ENCODE results near the gene RAP2A.

DNA sequence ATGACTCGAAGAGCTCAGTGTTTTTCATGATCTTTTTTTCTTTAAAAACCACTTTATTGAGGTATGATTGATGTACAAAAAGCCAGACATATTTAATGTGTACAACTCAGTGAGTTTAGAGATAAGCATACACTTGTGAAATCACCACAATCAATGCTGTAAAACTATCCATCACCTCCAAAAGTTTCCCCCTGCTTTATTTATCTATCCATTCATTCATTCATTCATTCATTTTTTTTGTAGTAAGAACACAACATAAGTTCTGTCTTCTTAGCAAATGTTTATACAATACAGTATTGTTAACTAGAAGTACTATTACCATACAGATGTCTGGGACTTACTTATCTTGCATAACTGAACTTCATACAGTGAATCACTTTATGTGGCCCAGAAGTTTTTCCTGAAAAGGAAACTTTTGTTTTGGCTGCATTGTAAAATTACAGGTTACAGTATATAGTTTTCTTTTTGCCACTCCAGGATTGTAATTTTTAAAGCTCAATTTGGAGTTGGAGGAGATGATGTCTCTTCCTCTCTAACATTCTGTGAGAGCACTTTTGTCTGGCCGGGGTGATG, 6.7 kb downstream of the RAP2A start:
- TF ChIP-seq, protein P1, sequence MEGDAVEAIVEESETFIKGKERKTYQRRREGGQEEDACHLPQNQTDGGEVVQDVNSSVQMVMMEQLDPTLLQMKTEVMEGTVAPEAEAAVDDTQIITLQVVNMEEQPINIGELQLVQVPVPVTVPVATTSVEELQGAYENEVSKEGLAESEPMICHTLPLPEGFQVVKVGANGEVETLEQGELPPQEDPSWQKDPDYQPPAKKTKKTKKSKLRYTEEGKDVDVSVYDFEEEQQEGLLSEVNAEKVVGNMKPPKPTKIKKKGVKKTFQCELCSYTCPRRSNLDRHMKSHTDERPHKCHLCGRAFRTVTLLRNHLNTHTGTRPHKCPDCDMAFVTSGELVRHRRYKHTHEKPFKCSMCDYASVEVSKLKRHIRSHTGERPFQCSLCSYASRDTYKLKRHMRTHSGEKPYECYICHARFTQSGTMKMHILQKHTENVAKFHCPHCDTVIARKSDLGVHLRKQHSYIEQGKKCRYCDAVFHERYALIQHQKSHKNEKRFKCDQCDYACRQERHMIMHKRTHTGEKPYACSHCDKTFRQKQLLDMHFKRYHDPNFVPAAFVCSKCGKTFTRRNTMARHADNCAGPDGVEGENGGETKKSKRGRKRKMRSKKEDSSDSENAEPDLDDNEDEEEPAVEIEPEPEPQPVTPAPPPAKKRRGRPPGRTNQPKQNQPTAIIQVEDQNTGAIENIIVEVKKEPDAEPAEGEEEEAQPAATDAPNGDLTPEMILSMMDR (IDR thresholded peaks at IDR 0.05), result no peak
- TF ChIP-seq POLR2AphosphoS5 (IDR thresholded peaks at IDR 0.05) (no peak), POLR2A (IDR thresholded peaks at IDR 0.05) (no peak), EP300 (IDR thresholded peaks at IDR 0.05) (no peak)

Data from gastroesophageal sphincter (tissue), 3 donors.